Measurements from ENCODE around the gene RNASE13.
"Not testable (repeated sequence)": the region's sequence is repeated elsewhere in the genome, so short reads cannot be mapped to it uniquely, and the experiment has no call there.

RNASE13 gene

GRCh38 chr14:21022686-21023085, 11.9 kb downstream of the RNASE13 start:
- DNase-seq (ENCODE audit: low read depth) = no peak

DNA sequence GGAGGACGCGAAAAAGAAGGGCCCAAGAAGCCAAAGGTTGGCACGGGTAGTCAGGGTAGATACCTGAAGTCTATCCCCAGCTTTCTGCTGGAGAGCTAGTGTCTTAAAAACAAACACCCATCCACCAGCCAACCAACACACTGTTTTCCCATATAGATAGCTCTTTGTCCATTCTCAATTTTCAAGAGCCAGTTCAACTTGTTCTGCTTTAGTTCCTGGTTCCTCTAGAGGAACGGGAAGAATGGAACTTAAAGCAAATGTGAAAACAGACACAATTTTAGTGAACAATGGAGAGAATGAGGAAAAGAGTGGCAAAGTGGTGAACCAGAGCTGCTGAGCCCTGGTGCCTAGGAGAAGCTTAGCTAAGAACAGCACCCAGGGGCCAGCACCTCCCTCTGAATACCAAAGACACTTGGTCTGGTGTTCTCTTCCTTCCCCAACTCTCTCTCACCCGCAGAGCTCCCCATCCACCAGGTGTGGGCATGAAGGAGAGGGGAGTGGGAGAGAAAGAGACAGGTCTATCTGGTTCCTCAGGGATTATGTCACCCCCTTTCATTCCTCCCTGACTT, 13.5 kb downstream of the RNASE13 start:
- DNase-seq (ENCODE audit: low read depth) = no peak

DNA sequence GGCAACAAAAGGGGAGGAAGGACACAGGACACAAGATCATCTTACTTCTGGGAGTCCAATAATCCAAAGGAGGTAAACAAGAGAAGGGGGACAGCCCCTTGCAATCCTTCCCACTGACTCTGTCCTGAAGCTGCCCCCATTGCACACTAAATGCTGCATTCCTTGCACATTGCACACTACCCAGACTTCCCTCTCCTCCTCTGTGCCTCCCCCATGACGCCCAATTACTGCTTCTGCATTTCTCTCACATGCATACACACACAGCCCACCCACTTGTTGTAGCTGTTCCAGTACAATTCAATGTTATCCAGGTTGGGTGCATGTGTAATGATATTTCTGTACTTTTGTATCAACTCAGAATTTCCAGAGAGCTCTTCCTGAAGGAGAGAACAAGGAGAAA, 15.2 kb downstream of the RNASE13 start:
- DNase-seq (ENCODE audit: low read depth) = no peak

DNA sequence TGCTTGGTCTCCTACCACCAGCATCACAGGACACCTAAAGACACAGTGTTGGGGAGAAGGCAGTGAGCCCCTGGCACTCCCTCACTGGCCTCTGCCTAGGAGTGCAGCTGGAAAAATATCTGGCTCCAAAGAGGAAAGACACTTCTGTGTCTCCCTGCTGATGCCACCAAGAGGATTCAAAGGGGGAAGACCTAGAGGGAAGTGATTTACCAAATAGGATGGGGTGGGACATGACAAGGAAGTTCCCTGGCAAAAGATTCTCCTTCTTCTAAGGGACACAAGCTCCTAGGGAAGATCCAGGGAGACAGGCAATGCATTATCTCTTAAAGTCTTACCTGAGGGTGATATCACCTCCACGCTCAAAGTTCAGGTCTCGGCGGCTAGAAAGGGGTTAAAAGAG, 15.8 kb downstream of the RNASE13 start:
- no peak for DNase-seq (ENCODE audit: low read depth)

DNA sequence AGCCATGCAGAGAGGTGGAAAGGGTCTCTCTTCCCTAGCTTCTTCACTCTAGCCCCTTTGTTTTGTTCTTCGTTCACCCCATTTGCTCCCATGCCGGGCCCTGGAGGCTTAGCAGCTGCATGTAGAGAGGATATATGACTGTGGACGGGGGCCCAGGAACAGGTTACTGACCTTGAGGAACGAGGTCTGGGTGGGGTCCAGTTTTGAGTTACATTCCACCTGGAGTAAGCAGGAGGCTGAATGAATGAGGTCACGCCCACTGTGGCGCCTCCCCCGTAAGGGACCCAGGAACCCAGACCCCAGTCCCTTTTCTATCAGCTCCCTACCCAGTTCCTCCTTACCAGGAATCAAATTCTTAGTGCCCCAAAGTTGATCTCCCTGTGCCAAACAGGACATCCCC, 16.3 kb downstream of the RNASE13 start:
- DNase-seq (ENCODE audit: low read depth) = no peak

GRCh38 chr14:21017528-21018245, 16.9 kb downstream of the RNASE13 start:
- no peak for DNase-seq (ENCODE audit: low read depth)

DNA sequence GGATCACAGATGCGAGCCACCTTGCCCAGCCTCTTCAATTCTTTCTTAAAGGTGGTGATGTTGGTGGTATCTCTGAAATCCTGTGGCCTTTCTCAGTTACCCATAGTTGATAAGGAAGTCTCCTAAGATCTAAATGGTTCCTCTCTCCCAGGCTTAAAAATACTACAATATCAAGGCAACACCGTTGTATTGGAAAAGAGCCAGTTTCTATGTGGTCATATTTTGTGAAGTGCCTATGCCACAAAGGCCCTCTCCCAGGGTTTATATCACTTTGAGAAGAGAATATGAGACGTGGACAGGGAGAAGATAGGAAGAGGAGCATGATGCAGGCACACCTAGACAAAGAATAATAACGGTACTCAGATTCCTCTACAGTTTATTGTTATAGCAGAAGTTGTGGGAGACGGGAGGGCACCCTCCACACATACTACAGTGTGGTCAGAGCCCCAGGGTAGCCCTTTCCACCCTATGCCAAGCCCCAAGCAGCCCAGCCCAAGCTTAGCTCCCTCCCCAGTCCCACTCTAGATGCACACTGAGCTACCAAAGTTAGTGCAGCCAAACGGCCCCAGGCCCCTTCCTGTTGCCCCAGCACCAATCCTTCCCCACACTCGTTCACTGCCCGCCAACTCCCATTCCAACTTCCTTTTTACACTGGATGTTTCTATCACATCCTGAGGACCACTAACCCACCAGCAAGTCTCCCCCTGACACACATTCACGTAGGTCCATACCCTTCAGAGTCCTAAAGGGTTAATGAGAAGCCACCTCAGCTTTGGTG, 18.0 kb downstream of the RNASE13 start:
- no peak for DNase-seq (ENCODE audit: low read depth)

DNA sequence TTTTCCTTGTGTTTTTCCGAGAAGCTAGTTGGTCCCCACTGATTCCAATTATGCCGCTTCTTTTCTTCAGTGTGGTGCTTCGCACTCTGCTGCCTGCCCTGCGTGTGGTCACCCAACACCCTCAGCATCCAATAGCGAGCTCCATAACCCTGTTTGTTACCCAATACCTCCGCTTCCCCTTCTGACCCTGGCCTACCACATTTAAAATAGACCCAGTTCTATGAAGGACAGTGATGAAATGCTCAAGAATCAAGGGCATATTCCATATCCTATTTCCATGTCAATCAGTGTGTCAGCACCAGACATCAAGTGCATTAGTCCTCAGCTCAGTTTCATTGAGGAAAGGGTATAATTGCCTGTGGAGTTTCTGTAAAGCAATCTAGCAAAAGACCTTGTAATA, 19.3 kb downstream of the RNASE13 start:
- DNase-seq (ENCODE audit: low read depth) = no peak

DNA sequence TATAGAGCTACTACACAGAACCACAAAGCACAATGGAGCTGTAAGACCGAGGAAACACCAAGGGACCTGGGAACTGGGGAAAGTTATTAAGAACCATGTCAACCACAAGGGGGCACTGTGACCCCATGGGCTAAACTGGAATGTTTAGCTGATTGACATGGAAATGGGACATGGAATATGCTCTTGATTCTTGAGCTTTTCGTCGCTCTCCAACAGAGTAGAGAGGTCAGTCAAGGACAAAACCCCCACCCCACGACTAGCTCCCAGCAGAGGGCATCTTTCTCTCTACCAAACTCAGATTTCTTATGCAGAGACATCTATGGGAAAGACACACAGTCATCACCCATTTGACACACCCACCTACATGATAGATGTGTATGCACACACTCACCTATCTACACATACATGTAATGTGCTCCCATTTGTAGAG, 19.8 kb downstream of the RNASE13 start:
- DNase-seq (ENCODE audit: low read depth) = peak; percentile 54

DNA sequence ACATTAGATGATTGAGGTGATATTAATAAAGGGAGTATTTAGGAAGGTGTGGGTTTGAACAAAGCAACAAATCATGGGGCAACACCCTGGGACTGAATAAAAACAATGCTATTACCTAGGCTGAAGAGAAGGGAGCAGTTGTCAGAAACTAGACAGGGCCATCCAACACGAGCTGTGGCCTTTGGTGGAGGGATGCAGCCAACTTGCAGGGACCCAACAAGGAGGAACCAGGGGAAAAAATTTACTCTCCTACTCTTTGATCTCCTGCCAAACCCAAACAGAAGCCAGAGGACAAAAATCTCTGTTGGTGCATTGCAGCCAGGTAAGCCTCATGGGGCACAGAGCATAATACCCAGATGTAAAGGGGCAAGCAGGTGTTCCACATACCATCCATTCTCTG, 23.5 kb downstream of the RNASE13 start:
- DNase-seq (ENCODE audit: low read depth) = no peak

DNA sequence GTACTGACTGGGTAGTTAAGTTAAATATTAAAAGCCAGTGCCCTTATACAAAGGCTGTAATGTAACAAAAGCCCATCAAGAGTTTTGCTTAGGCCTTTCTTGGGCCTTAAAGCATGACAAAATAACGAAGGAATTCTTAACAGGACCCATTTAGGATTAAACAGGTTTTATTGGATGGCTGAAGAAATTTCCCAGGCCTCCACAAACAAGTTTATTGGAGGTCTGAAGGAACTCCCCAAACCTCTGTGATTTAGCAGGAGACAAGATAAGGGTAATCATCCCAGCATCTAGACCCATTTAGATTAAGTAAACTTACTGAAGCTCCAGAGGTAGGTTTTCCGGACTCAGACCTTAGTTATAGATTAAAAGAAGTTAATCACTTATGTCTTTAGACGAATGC, 24.9 kb downstream of the RNASE13 start:
- DNase-seq (ENCODE audit: low read depth) = not testable (repeated sequence)

- no peak for DNase-seq (ENCODE audit: low read depth)
These were observed 30.7 kb downstream of the RNASE13 start for GRCh38 chr14:21003788-21004346.

- DNase-seq (ENCODE audit: low read depth) = no peak
These were observed 33.4 kb downstream of the RNASE13 start for GRCh38 chr14:21001218-21001617.

GRCh38 chr14:20999591-20999990, 35.0 kb downstream of the RNASE13 start:
- no peak for DNase-seq (ENCODE audit: low read depth)

DNA sequence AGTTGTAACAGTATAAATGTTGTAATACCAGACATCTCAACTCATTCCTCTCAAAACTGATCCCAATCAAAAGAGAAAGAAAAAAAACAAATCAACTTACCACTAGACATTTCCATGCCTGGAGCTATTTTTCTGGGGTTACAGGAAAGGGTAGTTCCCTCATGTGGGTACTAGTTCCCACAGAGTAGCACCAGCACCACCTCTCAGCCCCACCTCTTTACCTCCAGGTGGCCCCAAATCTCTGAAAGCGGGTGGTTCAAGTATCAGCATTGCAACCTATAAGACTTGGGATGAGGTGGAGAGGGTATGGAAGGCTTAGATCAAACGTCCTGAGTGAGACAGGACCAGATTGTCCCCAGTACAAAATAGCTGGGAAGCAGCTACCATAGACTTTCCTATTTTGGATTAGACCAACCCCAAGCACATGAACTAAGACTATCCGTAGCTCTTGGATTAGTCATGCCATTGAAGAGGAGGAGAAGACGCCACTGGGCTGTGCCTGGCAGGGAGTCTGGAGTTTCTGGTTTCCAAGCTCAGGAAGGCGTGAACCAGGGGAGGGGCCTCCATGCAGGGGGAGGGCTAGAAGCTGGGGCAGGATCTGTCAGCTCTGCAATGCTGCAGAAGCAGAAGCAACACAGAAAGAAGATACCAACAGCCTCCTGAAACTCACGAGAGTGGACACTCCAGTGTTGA, 35.8 kb downstream of the RNASE13 start, which contains the start of gene SLC39A2:
Gene SLC39A2 (plus strand): TSS at position 620 of the 693 bp plus-strand sequence. CDS start 154 bp downstream, outside the sequence.
- DNase-seq (ENCODE audit: low read depth) = no peak

GRCh38 chr14:20998139-20998538, 36.5 kb downstream of the RNASE13 start:
- DNase-seq (ENCODE audit: low read depth) = no peak

GRCh38 chr14:20997564-20997963, 37.0 kb downstream of the RNASE13 start:
- no peak for DNase-seq (ENCODE audit: low read depth)

- DNase-seq (ENCODE audit: low read depth) = no peak
These were observed 37.5 kb downstream of the RNASE13 start for GRCh38 chr14:20997115-20997514.

- DNase-seq (ENCODE audit: low read depth) = no peak
These were observed 38.1 kb downstream of the RNASE13 start for GRCh38 chr14:20996521-20996920.

DNA sequence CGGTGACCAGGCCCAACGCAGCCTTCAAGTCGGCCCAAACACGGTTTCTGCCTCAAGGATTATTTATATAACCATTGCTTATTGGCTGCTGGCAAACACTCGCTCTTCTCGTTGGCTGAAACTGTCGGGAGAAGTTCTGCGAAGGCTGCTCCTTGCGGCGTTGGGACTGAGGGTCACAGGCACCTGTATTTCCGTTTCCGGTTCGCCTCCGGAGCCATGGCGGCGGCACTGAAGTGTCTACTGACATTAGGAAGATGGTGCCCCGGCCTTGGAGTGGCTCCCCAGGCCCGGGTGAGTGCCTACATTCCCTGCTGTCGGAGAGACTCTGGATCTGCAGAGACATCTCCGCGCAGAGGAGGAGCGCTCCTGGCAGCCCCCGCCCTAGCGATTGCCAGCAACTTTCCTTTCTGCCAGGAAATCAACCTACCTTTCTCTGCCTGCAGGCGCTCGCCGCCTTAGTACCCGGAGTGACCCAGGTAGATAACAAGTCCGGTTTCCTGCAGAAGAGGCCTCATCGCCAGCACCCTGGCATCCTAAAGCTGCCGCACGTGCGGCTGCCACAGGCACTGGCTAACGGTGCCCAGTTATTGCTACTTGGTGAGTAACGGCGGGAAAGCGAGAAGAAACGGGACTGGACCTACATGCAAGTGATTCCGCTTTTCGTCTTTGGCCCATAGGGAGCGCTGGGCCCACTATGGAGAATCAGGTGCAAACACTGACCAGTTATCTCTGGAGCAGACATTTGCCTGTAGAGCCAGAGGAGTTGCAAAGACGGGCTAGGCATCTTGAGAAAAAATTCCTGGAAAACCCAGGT, 44.6 kb downstream of the RNASE13 start, which contains the start of gene METTL17:
Gene METTL17 (plus strand): TSS at position 194 of the 814 bp plus-strand sequence. CDS start 23 bp downstream, at position 217.
- DNase-seq (ENCODE audit: low read depth) = peak; percentile 79

GRCh38 chr14:20989471-20989786, 45.2 kb downstream of the RNASE13 start:
- DNase-seq (ENCODE audit: low read depth) = no peak
